Tracheal epithelial cell (primary cell): ENCODE data around the gene RASA3. TPM values are rescaled to one million over a fixed set of nuclear protein-coding genes. Genes with fewer than 3 reads are reported as not detected.

Experiments used
- total RNA-seq: library from RNA; depleted of rRNA; stranded (reverse); fragments of >200 nt; gene quantifications from 2 replicates; pipeline ENCODE4 v1.2.1, GENCODE V29; 2014

The RASA3 gene
- total RNA-seq: 3.9 and 6.0 TPM in 2 replicates

GRCh38 chr13:114132419-114133121, at the start of gene RASA3:
Gene RASA3, minus strand, starts transcription at chr13:114132623. Its CDS starts 134 bp downstream, at chr13:114132489.

GRCh38 chr13:114179087-114179658, 46.8 kb upstream of the RASA3 start, which contains the start of gene CFAP97D2:
Gene CFAP97D2, plus strand, starts transcription at chr13:114179257. Its CDS starts 74 bp downstream, at chr13:114179331.

GRCh38 chr13:113973218-113974164, 158.9 kb downstream of the RASA3 start, which contains the start of gene C13orf46:
Gene C13orf46, minus strand, starts transcription at chr13:113974076. Its CDS starts 79 bp downstream, at chr13:113973997.

Other genes with a start within 250 kb of the RASA3 start
- under 0.01 TPM in 1 of 2 replicates, not detected in the other for gene C13orf46, start 158.5 kb downstream of the RASA3 start, total RNA-seq
- not detected in 2 replicates for gene CFAP97D2, start 46.6 kb upstream of the RASA3 start, total RNA-seq
- 35.9 and 41.1 TPM in 2 replicates for gene CDC16, start 102.3 kb upstream of the RASA3 start, total RNA-seq
- gene UPF3A, start 149.0 kb upstream of the RASA3 start, total RNA-seq: 7.5 and 13.2 TPM in 2 replicates
- 7.5 and 8.7 TPM in 2 replicates for gene CHAMP1, start 181.9 kb upstream of the RASA3 start, total RNA-seq